Uterus (tissue), 2 donors: Measurements from ENCODE around the gene SH2D7.

Experiments
- CTCF ChIP-seq, 4 experiments: fragments of 200-600 bp in 2 of 4; fragments of 450-650 bp in 2 of 4; sonication (generic) in 2 of 4; IDR thresholded peaks; one replicate each; pipeline ENCODE4 v1.5.1; 2016 to 2019; ENCODE audit warnings: antibody characterized with exemption in 4 of 4, mild to moderate bottlenecking in 2 of 4, moderate library complexity in 1 of 4
- POLR2A ChIP-seq, 2 donors: fragments of 450-650 bp; IDR thresholded peaks; one replicate each; pipeline ENCODE4 v1.6.1; 2016; ENCODE audit warnings: antibody characterized with exemption in 2 of 2, mild to moderate bottlenecking in 1 of 2, moderate library complexity in 1 of 2

GRCh38 chr15:78046796-78047341 is 45.5 kb upstream of the SH2D7 start:
- no peak for TF ChIP-seq POLR2A (IDR thresholded peaks at IDR 0.05)
- TF ChIP-seq CTCF (IDR thresholded peaks at IDR 0.05): no peak
